ENCODE data around the gene HOXA5.

DNA sequence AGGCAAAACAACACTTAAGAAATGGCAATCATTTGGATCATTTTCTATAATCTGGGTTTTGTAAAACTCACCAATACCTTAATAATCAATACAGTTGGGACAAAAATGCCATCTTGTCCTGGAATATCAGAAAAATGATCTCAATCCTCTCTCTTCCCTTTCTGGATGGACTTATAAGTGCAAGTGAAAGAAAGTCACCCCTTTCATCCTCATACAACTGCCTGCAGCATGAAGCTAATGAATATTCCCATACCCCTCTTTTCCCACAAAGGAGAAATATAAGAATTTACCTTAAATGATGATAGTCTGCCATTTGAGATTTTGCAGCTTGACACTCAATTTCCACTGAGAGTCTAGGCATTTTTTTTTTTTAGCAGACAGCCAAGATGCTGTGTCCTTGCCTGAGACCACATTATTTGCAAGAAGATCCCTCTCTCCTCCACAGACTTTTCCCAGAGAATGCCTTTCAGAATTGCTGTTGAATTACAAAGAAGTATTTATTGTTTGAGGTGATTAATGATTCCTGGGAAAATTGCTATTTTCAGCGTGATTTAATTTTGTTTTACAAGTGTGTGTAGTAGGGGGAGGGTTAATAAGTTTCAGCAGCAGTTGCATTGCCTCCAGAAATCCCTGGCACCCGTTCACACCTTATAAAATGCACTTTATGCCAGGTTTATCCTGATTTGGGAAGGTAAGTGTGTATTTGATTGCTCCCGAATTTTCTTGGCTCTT is 16.7 kb downstream of the HOXA5 start:
- TF ChIP-seq, protein P1, sequence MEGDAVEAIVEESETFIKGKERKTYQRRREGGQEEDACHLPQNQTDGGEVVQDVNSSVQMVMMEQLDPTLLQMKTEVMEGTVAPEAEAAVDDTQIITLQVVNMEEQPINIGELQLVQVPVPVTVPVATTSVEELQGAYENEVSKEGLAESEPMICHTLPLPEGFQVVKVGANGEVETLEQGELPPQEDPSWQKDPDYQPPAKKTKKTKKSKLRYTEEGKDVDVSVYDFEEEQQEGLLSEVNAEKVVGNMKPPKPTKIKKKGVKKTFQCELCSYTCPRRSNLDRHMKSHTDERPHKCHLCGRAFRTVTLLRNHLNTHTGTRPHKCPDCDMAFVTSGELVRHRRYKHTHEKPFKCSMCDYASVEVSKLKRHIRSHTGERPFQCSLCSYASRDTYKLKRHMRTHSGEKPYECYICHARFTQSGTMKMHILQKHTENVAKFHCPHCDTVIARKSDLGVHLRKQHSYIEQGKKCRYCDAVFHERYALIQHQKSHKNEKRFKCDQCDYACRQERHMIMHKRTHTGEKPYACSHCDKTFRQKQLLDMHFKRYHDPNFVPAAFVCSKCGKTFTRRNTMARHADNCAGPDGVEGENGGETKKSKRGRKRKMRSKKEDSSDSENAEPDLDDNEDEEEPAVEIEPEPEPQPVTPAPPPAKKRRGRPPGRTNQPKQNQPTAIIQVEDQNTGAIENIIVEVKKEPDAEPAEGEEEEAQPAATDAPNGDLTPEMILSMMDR (IDR thresholded peaks at IDR 0.05), result no peak
- TF ChIP-seq POLR2A (IDR thresholded peaks at IDR 0.05), result no peak
